Body of pancreas (tissue), 4 donors: ENCODE measurements around the gene BCL2L12.

Experiments used
- CTCF ChIP-seq, 7 experiments: fragments of 450-650 bp in 4 of 7; fragments of 200-600 bp in 3 of 7; sonication (generic) in 3 of 7; IDR thresholded peaks; one replicate each; pipeline ENCODE4 v1.5.1; 2016 to 2019; ENCODE audit warnings: antibody characterized with exemption in 7 of 7
- POLR2A ChIP-seq, 3 donors: fragments of 450-650 bp; IDR thresholded peaks; one replicate each; pipeline ENCODE4 v1.6.1; 2016; ENCODE audit warnings: antibody characterized with exemption in 3 of 3, mild to moderate bottlenecking in 2 of 3

DNA sequence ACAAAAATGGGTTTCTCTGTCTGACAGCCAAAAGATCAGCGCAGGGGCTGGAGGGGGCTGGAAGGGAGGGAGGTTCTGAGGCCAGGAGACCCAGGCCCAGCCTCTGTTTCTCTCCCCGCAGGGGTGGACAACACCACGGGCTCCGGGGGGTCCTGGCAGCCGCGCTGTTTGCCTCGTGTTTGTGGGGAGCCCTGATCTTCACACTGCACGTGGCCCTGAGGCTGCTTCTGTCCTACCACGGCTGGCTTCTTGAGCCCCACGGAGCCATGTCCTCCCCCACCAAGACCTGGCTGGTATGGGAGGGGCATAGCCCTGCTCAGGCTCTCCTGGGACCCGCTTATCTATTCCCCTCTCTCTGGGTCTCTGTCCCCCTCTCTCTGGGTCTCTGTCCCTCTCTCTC, 34.8 kb downstream of the BCL2L12 start:
- TF ChIP-seq POLR2A (IDR thresholded peaks at IDR 0.05): no peak
- TF ChIP-seq CTCF (IDR thresholded peaks at IDR 0.05): no peak
